IMR-90 (cell line): ENCODE results near the gene FBXO4. TPM values are rescaled to one million over a fixed set of nuclear protein-coding genes. Genes with fewer than 3 reads are reported as not detected.

Experiments
- ATAC-seq: fragments of 200-7000 bp; cut with Tn5 transposase; 2 replicates; pipeline ENCODE4 v1.9.1; 2020; ENCODE audit warnings: low read depth, mild to moderate bottlenecking, moderate library complexity
- BruUV-seq: library from RNA; stranded (reverse); fragments of 400-500 nt; replicated peaks from 2 replicates; lab custom pipeline; 2021; lab: Mats Ljungman, UMichigan
- CTCF ChIA-PET: fragments of 300-600 bp; formaldehyde crosslinking; extraction: SDS; loops from one replicate; lab custom pipeline; 2021; ENCODE audit warnings: antibody characterized with exemption; lab: Yijun Ruan, JAX
- POLR2A ChIA-PET: fragments of 300-600 bp; sonication (Branson Sonifier 250); formaldehyde crosslinking; loops from one replicate; lab custom pipeline; 2022; ENCODE audit warnings: antibody characterized with exemption; ENCODE audit not compliant: unreplicated experiment; lab: Charles Lee
- DNase-seq: peaks from one replicate; pipeline ENCODE4 v3.0.0; 2013
- H2AFZ ChIP-seq: replicated peaks from 2 replicates; pipeline ENCODE3; 2013; ENCODE audit warnings: low read length, mild to moderate bottlenecking; ENCODE audit not compliant: poor library complexity
- H2AK5ac ChIP-seq: 2 replicates; pipeline ENCODE4 v1.6.1; 2013; ENCODE audit warnings: low read depth, low read length, inconsistent platforms
- H2AK9ac ChIP-seq: replicated peaks from 2 replicates; pipeline ENCODE3; 2013; ENCODE audit warnings: mild to moderate bottlenecking, low read depth, low read length, moderate library complexity; ENCODE audit not compliant: poor library complexity
- H2BK120ac ChIP-seq: 2 replicates; pipeline ENCODE4 v1.6.1; 2013; ENCODE audit warnings: low read depth, low read length, inconsistent platforms
- H2BK15ac ChIP-seq: 3 replicates; pipeline ENCODE4 v1.6.1; 2013; ENCODE audit warnings: low read depth, low read length, inconsistent platforms
- H2BK20ac ChIP-seq: 2 replicates; pipeline ENCODE4 v1.6.1; 2013; ENCODE audit warnings: low read depth, mild to moderate bottlenecking, inconsistent platforms, low read length, moderate library complexity
- H2BK5ac ChIP-seq: 2 replicates; pipeline ENCODE4 v1.6.1; 2013; ENCODE audit warnings: mild to moderate bottlenecking, low read depth, low read length, inconsistent platforms; ENCODE audit not compliant: poor library complexity, severe bottlenecking
- H3K14ac ChIP-seq: replicated peaks from 2 replicates; pipeline ENCODE4 v1.6.1; 2013; ENCODE audit warnings: low read depth, low read length, inconsistent platforms
- H3K18ac ChIP-seq: 2 replicates; pipeline ENCODE4 v1.6.1; 2013; ENCODE audit warnings: low read depth, low read length, control low read depth
- H3K23ac ChIP-seq: 2 replicates; pipeline ENCODE4 v1.6.1; 2013; ENCODE audit warnings: low read depth, low read length, inconsistent platforms
- H3K27ac ChIP-seq: 2 replicates; pipeline ENCODE4 v1.5.1; 2013; ENCODE audit warnings: mild to moderate bottlenecking, control low read depth, low read length; ENCODE audit not compliant: insufficient read depth
- H3K27me3 ChIP-seq: 2 replicates; pipeline ENCODE4 v1.6.1; 2013; ENCODE audit warnings: low read length; ENCODE audit not compliant: control insufficient read depth, insufficient read depth
- H3K36me3 ChIP-seq: 2 replicates; pipeline ENCODE4 v1.6.1; 2013; ENCODE audit warnings: low read length, mixed read lengths; ENCODE audit not compliant: control insufficient read depth, insufficient read depth
- H3K4ac ChIP-seq: 2 replicates; pipeline ENCODE4 v1.6.1; 2013; ENCODE audit warnings: low read depth, low read length, inconsistent platforms
- H3K4me1 ChIP-seq: 2 replicates; pipeline ENCODE4 v1.6.1; 2013; ENCODE audit warnings: low read length, mixed read lengths; ENCODE audit not compliant: control insufficient read depth, insufficient read depth
- H3K4me2 ChIP-seq: 2 replicates; pipeline ENCODE4 v1.6.1; 2013; ENCODE audit warnings: low read depth, mild to moderate bottlenecking, control low read depth, low read length, moderate library complexity
- H3K4me3 ChIP-seq: 2 replicates; pipeline ENCODE4 v1.5.1; 2013; ENCODE audit warnings: low read depth, mild to moderate bottlenecking, control low read depth, low read length, moderate library complexity; ENCODE audit not compliant: insufficient read depth
- H3K56ac ChIP-seq: 2 replicates; pipeline ENCODE4 v1.6.1; 2013; ENCODE audit warnings: low read length, inconsistent platforms; ENCODE audit not compliant: insufficient read depth; ENCODE audit errors: extremely low read depth
- H3K79me1 ChIP-seq, 2 experiments: 2 replicates each; pipeline ENCODE4 v1.6.1; 2013; ENCODE audit warnings: low read length in 2 of 2, inconsistent platforms in 1 of 2, low read depth in 1 of 2
- H3K9ac ChIP-seq: 2 replicates; pipeline ENCODE4 v1.6.1; 2013; ENCODE audit warnings: low read depth, low read length, control low read depth
- H3K9me1 ChIP-seq: 2 replicates; pipeline ENCODE4 v1.6.1; 2013; ENCODE audit warnings: low read length, inconsistent platforms; ENCODE audit not compliant: insufficient read depth
- H3K9me3 ChIP-seq: 2 replicates; pipeline ENCODE4 v1.6.1; 2013; ENCODE audit warnings: low read length; ENCODE audit not compliant: control insufficient read depth, insufficient read depth
- H4K20me1 ChIP-seq: 2 replicates; pipeline ENCODE4 v1.6.1; 2013; ENCODE audit warnings: low read length, inconsistent platforms; ENCODE audit not compliant: insufficient read depth
- H4K5ac ChIP-seq: 2 replicates; pipeline ENCODE4 v1.6.1; 2013; ENCODE audit warnings: mild to moderate bottlenecking, low read depth, low read length, control low read depth
- H4K8ac ChIP-seq, 2 experiments: 2 replicates each; pipeline ENCODE4 v1.6.1; 2013; ENCODE audit warnings: low read depth in 2 of 2, low read length in 2 of 2, control low read depth in 1 of 2, inconsistent platforms in 1 of 2
- H4K91ac ChIP-seq: 2 replicates; pipeline ENCODE4 v1.6.1; 2013; ENCODE audit warnings: low read depth, low read length, inconsistent platforms; ENCODE audit not compliant: insufficient read depth
- BHLHE40 ChIP-seq: fragments of 150-350 bp; IDR thresholded peaks from 2 replicates; pipeline ENCODE4 v1.6.1; 2016; ENCODE audit warnings: mild to moderate bottlenecking, low read depth, low read length
- CEBPB ChIP-seq: IDR thresholded peaks from 2 replicates; pipeline ENCODE4 v1.6.1; 2012; ENCODE audit warnings: low read depth, low read length, improper control_type of control experiment
- MAZ ChIP-seq: IDR thresholded peaks from 2 replicates; pipeline ENCODE4 v1.6.1; 2012; ENCODE audit warnings: low read depth, mild to moderate bottlenecking, low read length, improper control_type of control experiment, moderate library complexity, borderline replicate concordance
- MXI1 ChIP-seq: IDR thresholded peaks from 2 replicates; pipeline ENCODE4 v1.6.1; 2012; ENCODE audit warnings: low read depth, mild to moderate bottlenecking, low read length, moderate library complexity, borderline replicate concordance
- NFE2L2 ChIP-seq: fragments of 150-350 bp; IDR thresholded peaks from 2 replicates; pipeline ENCODE4 v1.6.1; 2016; ENCODE audit warnings: low read depth, mild to moderate bottlenecking, low read length
- WGBS, 2 experiments: methylation state at CpG; one replicate each; pipeline versions ENCODE4 v1.1.5 to v1.1.7; 2013; ENCODE audit warnings: missing lambda C conversion rate in 2 of 2; ENCODE audit not compliant: insufficient read length in 1 of 2; ENCODE audit errors: extremely low coverage in 2 of 2; 5-methylcytosine and 5-hydroxymethylcytosine counted together
- dilution Hi-C: fragments of 300-500 bp; cut with HindIII; formaldehyde crosslinking; loops from one replicate; pipeline ENCODE4 v1.14.3; 2018; ENCODE audit warnings: low sequenced_read_pairs; ENCODE audit not compliant: unreplicated experiment
- in situ Hi-C: fragments of 300-500 bp; cut with MboI; formaldehyde crosslinking; loops from 3 replicates; pipeline ENCODE4 v1.14.3; 2019; ENCODE audit warnings: low sequenced_read_pairs, inconsistent platforms, mixed read lengths
- intact Hi-C: fragments of 100-400 bp; cut with micrococcal nuclease; formaldehyde crosslinking; loops from 2 replicates; pipeline ENCODE4 v1.10.0; 2022
- polyA plus RNA-seq, 3 experiments: library from polyadenylated mRNA; depleted of rRNA; stranded (reverse); fragments of >200 nt; gene quantifications; 2 replicates each; pipeline ENCODE4 v1.2.3, GENCODE V29; 2012; ENCODE audit warnings: low replicate concordance in 1 of 3
- total RNA-seq: library from RNA; depleted of rRNA; stranded (reverse); fragments of >200 nt; gene quantifications from 2 replicates; pipeline ENCODE4 v1.2.3, GENCODE V29; 2012
- TF ChIP-seq, protein P1 (sequence below): conservative IDR thresholded peaks from 2 replicates; pipeline ENCODE4 v1.5.1; 2012; ENCODE audit warnings: mild to moderate bottlenecking, low read depth, low read length, improper control_type of control experiment

FBXO4 gene
- total and polyA plus RNA-seq, 2 of the 4 experiments (the other 2 are of a cell fraction), result 3.5 to 4.1 TPM

GRCh38 chr5:41973087-41973486 lies 48.0 kb downstream of the FBXO4 start:
- H3K4me1 ChIP-seq, result no peaks in the 10 kb centered on the region
- H3K27ac ChIP-seq, result no peak overlapping the region
- no peak overlapping the region for H3K4me2 ChIP-seq
- H3K4ac ChIP-seq, result no peak overlapping the region
- no CpG with 5 or more reads among the region's 3 CpGs for WGBS, 2 experiments
- no peak overlapping the region for H2BK5ac ChIP-seq
- no peaks in the 10 kb centered on the region for H3K9me3 ChIP-seq
- no peak overlapping the region for H2BK15ac ChIP-seq
- no peak overlapping the region for H2BK20ac ChIP-seq
- no peak overlapping the region for H4K5ac ChIP-seq
- BruUV-seq, result no TSS peak
- no peak for DNase-seq
- H3K14ac ChIP-seq, result no peak overlapping the region
- H2AK5ac ChIP-seq, result no peak overlapping the region
- H2BK120ac ChIP-seq, result no peak overlapping the region
- ATAC-seq, result no peak
- H3K9ac ChIP-seq, result no peak overlapping the region
- no peak overlapping the region for H3K18ac ChIP-seq
- POLR2A ChIA-PET, result no interaction called here
- H3K9me1 ChIP-seq, result no peaks in the 10 kb centered on the region
- H3K56ac ChIP-seq, result no peak overlapping the region
- TF ChIP-seq CEBPB, result no peak
- no peak for TF ChIP-seq MAZ
- TF ChIP-seq NFE2L2, result no peak
- TF ChIP-seq, protein P1, sequence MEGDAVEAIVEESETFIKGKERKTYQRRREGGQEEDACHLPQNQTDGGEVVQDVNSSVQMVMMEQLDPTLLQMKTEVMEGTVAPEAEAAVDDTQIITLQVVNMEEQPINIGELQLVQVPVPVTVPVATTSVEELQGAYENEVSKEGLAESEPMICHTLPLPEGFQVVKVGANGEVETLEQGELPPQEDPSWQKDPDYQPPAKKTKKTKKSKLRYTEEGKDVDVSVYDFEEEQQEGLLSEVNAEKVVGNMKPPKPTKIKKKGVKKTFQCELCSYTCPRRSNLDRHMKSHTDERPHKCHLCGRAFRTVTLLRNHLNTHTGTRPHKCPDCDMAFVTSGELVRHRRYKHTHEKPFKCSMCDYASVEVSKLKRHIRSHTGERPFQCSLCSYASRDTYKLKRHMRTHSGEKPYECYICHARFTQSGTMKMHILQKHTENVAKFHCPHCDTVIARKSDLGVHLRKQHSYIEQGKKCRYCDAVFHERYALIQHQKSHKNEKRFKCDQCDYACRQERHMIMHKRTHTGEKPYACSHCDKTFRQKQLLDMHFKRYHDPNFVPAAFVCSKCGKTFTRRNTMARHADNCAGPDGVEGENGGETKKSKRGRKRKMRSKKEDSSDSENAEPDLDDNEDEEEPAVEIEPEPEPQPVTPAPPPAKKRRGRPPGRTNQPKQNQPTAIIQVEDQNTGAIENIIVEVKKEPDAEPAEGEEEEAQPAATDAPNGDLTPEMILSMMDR, result no peak
- TF ChIP-seq BHLHE40, result no peak
- no peak for TF ChIP-seq MXI1
- dilution Hi-C loops (no loop called here), in situ Hi-C loops (no loop called here), intact Hi-C loops (no loop called here)
- no peak overlapping the region for H3K4me3 ChIP-seq
- no peak overlapping the region for H4K91ac ChIP-seq
- H4K8ac ChIP-seq, result no peak overlapping the region
- H2AFZ ChIP-seq, result no peak overlapping the region
- H2AK9ac ChIP-seq, result no peak overlapping the region
- H3K23ac ChIP-seq, result no peak overlapping the region
- H3K27me3 ChIP-seq, result no peaks in the 10 kb centered on the region
- H3K79me1 ChIP-seq, result no peaks in the 10 kb centered on the region
- no peaks in the 10 kb centered on the region for H3K36me3 ChIP-seq
- no peaks in the 10 kb centered on the region for H4K20me1 ChIP-seq
- CTCF ChIA-PET, result no interaction called here
